Vagina (tissue), 2 donors: ENCODE results near the gene ACYP2.

Experiments
- POLR2A ChIP-seq, 2 donors: fragments of 450-650 bp; IDR thresholded peaks; one replicate each; pipeline ENCODE4 v1.6.1; 2017; ENCODE audit warnings: antibody characterized with exemption in 2 of 2, mild to moderate bottlenecking in 2 of 2, moderate library complexity in 2 of 2
- POLR2AphosphoS5 ChIP-seq, 2 donors: sonication (generic); formaldehyde crosslinking; IDR thresholded peaks; one replicate each; pipeline ENCODE4 v1.9.0; 2017; ENCODE audit warnings: antibody characterized with exemption in 2 of 2, mild to moderate bottlenecking in 2 of 2, low read depth in 1 of 2; ENCODE audit not compliant: insufficient read depth in 1 of 2
- TF ChIP-seq, protein P1 (sequence below), 3 experiments: fragments of 450-650 bp in 2 of 3; fragments of 200-600 bp in 1 of 3; sonication (generic) in 1 of 3; IDR thresholded peaks; one replicate each; pipeline ENCODE4 v1.5.1; 2017 to 2019; ENCODE audit warnings: antibody characterized with exemption in 3 of 3, mild to moderate bottlenecking in 2 of 3, moderate library complexity in 2 of 3

DNA sequence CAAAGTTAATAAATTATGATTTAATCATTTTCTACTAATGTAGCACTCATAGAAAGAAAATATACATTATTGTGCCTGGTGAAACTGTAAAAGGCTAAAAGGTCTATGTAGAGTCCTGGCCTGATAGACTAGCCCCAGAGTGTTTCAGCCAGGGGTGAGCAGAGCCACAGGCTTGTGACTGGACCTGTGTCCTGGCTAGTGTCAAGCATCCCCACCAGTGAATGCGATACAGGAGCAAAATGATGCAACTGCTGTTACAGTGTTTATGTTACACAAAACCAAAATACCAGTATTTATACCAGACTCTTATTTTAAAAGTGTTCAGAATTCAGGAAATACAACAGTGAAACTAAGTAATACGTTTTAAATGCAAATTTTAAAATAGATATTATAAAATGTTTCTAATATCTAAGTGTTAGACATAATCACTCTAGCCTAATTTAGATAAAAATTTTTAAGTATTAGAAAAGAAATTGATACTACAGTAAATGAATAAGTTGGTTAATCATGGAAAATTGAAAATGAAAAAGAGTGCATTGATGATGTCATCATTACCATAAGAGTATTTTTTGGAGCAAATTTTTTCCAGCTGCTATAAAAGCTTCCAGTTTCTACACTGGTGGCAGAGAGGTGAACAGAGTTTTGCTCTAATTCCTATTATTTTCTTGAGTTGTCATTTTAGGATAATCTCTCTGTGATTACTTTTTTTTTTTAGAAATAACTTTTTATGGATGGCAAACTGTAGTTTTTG, 146.8 kb downstream of the ACYP2 start:
- TF ChIP-seq, protein P1, sequence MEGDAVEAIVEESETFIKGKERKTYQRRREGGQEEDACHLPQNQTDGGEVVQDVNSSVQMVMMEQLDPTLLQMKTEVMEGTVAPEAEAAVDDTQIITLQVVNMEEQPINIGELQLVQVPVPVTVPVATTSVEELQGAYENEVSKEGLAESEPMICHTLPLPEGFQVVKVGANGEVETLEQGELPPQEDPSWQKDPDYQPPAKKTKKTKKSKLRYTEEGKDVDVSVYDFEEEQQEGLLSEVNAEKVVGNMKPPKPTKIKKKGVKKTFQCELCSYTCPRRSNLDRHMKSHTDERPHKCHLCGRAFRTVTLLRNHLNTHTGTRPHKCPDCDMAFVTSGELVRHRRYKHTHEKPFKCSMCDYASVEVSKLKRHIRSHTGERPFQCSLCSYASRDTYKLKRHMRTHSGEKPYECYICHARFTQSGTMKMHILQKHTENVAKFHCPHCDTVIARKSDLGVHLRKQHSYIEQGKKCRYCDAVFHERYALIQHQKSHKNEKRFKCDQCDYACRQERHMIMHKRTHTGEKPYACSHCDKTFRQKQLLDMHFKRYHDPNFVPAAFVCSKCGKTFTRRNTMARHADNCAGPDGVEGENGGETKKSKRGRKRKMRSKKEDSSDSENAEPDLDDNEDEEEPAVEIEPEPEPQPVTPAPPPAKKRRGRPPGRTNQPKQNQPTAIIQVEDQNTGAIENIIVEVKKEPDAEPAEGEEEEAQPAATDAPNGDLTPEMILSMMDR (IDR thresholded peaks at IDR 0.05): no peak
- TF ChIP-seq POLR2AphosphoS5 (IDR thresholded peaks at IDR 0.05; ENCODE audit: insufficient read depth in 1 of 2, low read depth in 1 of 2) (no peak), POLR2A (IDR thresholded peaks at IDR 0.05) (no peak)
